GM21825 (cell line): ENCODE results near the gene NR2F2.

ENCODE experiments used
- ATAC-seq: cut with Tn5 transposase; IDR thresholded peaks from one replicate; pipeline ENCODE4 v1.9.1; 2021; ENCODE audit warnings: mild to moderate bottlenecking, moderate library complexity; ENCODE audit not compliant: unreplicated experiment

Gene NR2F2

DNA sequence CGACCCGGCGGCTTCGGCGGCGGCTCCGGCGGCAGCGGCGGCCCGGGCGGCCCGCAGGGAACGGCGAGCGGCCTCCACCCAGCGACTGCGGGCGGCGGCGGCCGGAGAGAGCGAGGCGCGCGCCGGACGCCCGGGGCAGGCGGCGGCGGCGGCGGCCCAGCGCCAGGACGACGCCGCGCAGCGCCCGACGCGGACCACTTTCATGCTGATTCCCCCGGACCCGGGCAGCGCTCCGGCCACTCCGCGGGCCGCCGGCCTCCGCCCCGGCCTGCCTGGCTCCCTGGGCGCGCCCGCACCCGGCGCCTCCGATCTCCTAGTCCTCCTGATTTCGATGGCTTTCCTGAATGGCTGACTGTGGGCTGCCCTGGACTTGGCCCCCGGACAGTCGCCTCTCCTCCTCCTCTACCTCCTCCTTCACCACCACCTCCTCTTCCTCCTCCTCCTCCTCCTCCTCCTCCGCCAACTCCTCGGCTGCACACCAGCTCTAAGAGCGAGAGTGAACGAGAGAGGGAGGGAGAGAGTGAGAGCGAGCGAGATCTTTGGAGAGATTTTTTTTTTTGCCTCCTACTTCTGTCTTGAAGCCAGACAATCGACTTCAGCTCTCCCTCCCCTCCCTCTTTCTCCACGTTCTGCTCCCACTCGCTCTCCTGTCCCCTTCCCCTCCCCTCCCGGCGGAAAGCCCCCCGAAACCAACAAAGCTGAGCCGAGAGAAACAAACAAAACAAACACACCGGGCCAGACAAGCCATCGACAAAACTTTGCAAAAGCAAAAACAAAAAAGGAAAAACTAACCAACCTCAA is 844 bp downstream of the NR2F2 start:
- no peak for ATAC-seq

DNA sequence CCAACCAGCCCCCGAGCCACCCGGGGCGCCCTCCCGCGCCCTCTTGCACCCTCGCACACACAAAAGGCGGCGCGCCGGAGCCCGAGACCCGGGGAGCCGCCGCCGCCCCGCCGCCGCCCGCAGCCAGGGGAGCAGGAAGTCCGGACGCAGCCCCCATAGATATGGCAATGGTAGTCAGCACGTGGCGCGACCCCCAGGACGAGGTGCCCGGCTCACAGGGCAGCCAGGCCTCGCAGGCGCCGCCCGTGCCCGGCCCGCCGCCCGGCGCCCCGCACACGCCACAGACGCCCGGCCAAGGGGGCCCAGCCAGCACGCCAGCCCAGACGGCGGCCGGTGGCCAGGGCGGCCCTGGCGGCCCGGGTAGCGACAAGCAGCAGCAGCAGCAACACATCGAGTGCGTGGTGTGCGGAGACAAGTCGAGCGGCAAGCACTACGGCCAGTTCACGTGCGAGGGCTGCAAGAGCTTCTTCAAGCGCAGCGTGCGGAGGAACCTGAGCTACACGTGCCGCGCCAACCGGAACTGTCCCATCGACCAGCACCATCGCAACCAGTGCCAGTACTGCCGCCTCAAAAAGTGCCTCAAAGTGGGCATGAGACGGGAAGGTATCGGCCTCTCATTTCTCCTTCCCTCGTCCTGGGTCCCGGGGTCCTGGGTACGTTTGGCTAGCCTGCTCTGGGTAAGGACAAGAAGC is 1.6 kb downstream of the NR2F2 start:
- no peak for ATAC-seq

DNA sequence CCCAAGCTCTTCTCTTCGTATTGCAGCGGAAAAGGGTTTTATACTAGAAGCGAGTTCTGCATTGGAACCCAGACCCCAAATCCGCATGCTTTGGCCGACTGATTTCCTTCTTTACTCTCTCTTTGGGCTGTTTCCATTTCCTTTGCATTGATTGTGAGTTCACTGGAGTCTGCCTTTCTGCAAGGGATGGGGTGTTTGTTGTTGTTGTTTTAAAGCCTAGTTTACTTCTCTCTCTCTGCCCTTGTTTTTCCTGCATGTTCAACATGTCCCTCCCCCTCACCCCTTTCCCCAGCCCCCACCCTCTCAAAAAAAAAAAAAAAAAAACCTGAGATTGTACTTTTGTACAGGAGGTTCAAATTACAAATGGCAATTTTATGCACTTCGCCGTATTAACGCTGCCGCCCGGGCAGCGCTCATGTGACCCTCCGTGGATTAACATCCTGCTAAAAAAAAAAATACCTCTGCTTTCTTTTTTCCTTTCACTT is 2.2 kb downstream of the NR2F2 start:
- no peak for ATAC-seq

DNA sequence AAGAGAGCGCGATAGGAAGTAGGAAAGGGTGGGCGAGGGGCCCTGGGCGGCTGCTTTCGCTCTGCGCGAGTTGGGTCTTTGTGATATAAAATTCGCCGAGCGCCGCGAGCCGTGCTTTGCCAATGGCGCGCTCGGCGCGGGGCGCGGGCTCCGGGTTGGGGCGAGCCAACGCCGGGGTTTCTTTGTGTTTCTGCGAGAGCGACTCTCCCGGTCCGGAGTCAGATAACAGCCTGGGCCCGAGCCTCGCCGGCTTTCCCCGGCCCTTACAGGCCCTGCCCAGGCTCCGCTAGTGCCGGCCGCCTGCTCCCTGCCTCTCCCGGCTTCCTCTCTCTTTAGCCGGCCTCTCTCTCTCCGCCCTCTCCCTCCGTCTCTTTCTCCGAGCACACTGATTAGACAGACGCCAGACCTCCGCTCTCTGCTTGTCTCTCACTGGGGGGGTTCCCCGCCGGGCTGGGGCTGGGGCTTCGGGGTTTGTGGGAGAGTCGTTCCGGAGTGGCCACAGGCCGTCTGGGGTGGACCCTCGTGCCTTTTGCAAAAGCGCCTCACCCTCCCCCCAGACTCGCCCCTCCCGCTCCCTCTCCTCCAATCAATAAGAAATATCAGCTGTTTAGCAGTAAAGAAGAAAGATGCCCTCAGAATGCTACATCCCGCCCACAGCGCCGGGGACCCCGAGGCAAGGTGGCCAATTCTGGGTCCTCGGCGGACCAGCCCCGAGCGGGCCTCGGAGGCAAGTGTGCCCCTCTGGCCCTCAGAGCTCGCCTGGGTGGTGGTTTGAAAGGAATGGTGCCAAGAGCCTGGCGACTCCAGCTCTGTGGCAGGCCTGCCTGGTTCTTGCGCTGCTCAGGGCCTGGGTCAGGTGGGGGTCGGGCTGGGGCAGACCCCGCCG is 2.9 kb downstream of the NR2F2 start:
- no peak for ATAC-seq

DNA sequence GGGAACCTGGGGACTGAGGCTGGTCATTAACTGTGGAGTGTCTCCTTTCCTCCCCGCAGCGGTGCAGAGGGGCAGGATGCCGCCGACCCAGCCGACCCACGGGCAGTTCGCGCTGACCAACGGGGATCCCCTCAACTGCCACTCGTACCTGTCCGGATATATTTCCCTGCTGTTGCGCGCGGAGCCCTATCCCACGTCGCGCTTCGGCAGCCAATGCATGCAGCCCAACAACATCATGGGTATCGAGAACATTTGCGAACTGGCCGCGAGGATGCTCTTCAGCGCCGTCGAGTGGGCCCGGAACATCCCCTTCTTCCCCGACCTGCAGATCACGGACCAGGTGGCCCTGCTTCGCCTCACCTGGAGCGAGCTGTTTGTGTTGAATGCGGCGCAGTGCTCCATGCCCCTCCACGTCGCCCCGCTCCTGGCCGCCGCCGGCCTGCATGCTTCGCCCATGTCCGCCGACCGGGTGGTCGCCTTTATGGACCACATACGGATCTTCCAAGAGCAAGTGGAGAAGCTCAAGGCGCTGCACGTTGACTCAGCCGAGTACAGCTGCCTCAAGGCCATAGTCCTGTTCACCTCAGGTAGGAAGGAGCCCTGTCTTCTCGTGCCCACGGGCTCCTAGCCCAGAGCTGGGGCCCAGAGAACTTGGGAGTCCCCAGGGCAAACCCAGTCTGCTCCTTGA is 3.7 kb downstream of the NR2F2 start:
- no peak for ATAC-seq

DNA sequence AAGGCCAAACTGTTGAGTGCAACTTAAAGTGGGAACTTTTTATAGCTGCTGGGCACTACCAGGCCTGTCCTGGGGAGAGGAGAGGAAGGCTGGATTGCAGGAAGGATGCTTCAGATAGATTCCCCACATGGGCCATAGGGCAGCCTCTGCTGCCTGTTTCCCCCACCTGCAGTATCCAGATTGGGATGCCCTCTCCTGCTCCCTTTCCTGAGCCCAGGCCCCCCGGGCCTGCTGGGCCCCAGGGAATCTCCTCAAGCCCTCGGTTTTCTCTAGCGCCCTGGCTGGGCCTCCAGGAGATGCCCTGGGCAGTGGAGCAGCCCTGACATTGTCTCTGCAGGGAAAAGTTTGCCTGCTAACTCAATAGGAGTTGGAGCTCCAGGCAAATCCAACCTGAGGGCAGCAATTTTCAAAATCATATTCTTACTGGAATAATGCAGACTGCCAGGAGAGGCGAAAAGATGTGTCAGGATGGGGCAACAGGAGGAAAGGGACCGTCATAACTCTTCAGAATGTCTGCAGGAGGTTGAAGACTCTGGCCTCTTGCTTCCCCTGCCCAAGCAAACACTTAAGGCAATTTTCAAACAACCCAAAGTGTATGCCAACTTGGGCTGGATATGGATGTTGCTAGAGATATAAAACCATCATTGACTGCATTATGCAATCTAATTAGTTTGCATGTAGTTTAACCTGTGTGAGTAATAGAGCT is 4.4 kb downstream of the NR2F2 start:
- no peak for ATAC-seq

DNA sequence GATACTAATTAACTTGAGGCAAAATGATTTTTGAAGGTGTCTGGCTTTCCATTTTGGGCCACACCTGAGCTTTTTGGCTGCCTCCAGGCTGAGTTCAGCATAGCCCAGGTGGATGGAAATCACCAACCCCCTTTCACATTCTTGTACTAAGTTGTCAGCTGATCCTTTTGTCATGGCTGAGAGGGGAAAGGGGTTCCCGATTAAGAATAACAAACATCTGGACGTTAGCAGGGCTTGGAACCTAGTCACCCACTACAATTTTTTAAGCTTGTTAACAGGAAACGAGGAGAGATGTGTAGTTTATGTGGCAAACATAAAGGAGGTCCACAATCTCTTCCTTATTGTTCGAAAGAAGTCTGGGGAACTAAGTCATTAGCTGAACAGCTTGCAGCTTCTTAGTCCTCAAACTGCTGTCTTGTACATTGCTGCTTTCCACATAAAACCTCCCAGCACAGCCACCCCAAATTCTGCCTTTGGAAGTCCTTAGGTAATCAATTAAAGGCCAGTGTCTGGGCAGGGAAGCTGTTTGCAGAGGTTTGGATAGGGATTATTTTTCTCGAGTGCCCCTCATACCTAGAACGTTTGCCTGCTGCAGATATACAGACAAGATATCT is 5.0 kb downstream of the NR2F2 start:
- no peak for ATAC-seq

DNA sequence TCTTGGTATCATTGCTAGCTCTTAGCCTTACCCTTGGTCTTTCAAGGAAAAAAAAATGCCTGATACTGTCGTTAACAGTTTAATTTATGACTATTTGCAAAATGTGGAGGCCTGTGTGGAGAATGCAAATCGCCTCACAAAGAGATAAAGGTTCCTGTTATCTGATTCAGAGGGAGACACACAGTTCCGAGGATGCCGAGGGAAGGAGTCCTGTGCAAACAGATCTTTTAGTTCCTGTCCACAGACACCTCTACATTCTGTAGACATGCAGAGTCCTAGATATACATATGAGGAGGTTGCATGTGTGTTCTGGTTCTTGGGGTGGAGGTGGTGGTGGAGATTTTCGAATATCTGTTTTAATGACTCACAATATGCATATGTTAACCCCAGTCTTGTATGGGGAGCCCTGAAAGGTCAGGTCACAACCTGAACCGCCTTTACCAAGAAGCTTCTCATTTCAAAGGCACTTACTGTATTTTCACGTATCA is 5.7 kb downstream of the NR2F2 start:
- ATAC-seq = no peak

DNA sequence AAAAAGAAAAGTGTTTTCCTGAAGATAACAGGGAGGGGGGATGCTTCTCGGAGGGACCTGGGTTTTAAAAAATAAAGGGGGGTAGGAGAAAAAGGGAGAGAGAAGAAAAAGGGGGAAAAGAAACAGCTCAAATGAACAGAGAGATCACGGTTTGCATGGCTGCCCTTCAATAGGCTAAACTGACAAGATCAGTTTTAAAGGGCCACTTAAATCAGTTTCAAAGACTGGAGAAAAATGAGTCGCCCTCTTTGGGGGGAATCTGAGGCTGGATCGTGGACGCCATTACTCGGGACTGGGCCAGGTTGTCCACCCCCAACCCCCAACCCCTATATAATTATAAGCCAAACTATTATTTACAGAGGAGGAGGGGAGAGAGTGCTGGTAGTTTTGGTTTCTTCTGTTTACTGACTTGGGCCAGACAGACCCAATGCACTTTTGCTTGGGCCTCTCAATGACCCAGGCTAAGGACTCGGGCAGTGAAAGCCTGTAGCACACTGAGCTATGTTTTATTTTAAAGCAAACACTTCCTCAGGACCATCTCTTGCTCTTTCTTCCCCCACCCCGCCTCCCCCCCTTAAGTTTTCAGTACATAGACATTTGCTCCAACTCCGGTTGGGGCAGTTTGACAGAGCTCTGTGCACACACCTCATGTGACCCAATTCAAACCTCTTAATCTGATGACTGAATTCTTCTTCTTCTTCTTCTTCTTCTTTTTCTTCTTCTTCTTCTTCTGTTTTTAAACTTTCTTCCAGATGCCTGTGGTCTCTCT is 6.3 kb downstream of the NR2F2 start:
- no peak for ATAC-seq

DNA sequence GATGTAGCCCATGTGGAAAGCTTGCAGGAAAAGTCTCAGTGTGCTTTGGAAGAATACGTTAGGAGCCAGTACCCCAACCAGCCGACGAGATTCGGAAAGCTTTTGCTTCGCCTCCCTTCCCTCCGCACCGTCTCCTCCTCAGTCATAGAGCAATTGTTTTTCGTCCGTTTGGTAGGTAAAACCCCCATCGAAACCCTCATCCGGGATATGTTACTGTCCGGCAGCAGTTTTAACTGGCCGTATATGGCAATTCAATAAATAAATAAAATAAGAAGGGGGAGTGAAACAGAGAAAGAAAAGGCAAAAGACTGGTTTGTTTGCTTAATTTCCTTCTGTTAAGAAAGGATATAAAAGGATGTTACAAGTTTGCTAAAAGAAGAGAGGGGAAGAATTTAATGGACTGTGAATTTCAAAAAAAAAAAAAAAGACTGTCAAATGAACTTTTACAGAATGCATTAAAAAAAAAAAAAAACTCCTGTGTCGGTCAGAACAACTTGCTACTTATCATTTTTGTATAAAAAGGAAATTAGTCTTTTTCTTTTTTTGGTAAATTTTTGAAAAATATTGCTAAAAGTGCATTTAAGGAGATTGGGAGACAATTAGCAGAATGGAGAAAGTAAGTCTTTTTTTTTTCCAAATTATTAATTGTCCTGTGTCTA is 7.0 kb downstream of the NR2F2 start:
- no peak for ATAC-seq

DNA sequence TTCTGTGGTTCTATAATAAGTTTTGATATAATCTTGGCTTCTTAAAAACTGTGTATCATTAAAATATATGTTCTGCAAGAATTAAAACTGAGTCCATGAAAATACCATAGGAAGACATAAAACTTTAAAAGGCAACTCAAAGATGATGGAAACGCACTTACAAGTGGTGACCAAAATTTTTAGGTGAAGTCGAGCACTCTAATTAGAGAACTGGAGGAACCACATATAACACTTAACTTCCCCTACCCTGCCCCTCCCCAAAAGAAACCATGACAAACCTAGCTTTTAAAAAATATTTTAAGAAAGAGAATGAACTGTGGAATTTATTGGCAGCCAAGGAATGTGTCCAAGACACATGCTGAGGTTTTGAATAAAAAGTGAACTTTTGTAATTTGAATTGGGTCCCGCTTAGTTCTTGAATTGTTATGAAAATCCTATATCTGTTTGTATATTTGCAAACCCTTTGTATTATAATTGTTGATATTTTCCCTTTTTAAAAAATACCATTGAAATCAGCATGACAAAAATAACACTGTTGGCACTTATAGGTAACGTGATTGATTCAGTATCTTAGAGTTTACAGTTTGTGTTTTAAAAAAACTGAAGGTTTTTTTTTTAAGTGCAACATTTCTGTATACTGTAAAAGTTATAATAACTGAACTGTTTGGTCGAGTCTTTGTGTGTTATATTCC is 7.7 kb downstream of the NR2F2 start:
- no peak for ATAC-seq

DNA sequence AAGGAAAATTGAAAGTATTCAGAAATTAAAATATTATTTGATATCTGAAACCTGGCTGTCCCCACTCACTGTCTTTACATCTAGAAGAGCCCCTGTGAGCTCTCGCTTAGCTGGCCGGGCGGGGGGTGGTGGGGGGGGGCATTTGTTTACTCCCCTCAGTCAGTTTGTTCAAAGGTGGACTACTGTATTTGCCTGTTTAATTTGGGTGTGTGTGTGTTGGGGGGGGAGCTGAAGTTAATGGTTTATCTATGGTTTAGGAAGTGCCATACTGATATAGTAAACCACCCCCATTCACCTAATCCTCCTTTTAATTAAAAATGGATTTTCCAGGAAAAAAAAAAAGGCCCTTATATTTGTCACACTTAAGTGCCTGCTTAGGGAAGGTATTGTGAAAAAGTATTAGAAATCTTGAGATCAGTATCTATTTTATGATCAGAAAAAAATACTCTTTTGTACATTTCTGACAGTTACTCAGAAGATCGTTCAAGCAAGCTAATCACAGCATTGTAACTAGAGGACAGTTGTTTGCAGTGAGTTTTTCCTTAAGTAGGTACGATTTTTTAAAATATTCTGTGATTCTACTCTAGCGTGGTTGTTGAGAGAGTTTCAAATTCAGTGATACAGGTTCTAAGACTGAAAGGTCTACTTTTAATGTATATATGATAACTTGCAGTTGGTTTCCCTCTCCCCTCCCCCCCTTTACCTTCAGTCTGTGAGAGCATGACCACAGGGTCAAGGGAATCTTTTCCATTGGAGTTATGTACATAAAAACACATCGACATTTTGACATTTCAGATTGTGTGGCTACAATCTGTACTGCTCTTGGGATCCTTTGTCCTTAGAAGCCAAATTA is 8.5 kb downstream of the NR2F2 start:
- ATAC-seq = no peak

DNA sequence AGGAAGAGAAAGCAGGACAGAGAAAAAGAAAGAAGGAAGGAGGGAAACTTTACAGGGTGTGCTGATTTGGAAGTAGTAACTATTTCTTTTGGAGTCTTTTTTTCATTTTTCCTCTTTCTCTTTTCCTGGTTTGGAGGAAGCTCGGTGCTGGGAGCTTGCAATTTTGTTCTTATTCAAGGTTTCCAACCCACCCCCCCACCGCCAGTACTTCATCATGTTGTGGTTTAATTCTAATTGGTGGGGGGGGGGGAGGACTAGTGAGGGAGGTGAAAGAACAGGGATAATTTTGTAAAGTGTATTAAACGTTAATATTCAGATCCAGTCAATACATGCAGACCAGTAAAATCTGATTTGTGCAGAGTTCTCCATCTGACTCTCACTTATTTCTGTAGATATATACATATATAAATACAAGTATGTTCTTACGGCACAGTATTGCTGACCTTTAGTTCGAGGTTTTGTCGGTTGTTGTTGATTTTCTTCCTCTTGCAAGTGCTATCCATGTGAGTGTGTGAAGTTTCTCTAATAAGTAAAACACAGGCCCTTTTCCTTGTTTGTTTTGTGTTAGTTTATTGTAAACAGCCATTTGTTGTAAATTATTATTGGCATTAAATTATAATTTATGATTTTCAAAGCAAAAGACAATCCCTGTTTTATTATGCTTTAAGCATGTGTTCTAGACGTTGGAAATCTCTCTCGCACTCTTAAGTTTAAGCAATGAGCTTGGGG is 9.3 kb downstream of the NR2F2 start:
- ATAC-seq = no peak

DNA sequence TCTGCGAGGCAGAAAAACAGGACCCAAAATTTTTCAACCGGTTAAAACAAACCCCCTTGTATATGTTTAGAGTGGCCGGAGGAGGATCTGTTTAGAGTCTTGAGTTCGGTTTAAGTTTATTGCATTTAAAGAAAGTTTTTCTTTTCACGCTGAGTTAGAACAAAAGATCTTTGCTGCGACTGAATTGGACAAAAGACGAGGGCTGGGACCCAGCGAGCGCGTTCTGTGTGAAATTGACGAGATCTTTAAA is 9.8 kb downstream of the NR2F2 start:
- ATAC-seq = no peak

DNA sequence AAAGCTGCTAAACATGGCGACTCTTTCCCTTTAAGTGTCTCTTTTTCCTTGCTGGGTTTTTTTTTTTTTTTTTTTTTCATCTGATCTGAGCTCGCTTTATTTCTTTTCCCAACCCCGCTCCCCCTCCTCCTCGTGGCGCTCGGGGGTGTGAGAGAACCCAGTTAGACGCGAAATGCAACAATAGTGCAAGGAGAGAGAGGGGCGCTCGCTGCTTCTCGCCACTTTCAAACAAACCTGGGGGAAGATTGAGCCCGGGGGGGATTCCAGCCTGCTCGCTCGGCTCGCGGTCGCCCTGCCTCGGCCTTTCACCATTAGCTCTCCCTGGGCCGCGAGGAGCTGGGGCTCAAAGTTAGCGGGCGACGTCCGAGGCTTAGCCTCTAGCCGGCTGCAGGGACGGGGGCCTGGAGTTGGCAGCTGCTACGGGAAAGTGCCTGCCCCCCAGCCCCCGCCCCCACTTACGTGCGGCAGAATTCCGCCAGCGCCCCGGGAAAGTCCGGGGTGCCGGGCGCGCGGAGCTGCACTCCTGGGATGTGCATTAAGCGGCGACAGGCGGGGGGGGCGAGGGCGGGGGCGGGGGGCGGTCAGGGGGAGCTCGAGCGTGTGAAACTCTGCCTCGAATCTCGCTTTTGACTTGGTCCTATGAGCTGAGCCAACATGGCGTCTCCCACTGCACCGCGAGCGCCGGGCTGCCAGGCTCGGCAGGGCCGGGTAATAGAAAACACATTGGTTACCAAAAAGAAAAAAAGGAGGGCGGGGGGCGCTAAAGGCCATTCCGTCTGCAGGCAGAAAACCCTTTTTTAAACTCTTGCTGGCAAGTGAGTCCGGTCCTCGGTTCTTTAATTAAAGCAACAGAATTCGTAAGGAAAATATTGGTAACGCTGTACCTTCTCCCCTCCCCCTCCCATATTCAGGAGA is 10.4 kb downstream of the NR2F2 start:
- ATAC-seq = no peak
